Esophagus muscularis mucosa (tissue), 4 donors: ENCODE measurements around the gene ABCA3. TPM values are rescaled to one million over a fixed set of nuclear protein-coding genes. Genes with fewer than 3 reads are reported as not detected.

Experiments
- DNase-seq: peaks from one replicate; pipeline ENCODE4 v3.0.0-alpha.2; 2017; ENCODE audit errors: extremely low spot score
- H3K27ac ChIP-seq, 4 donors: fragments of 200-600 bp; sonication (generic); replicated peaks in 1 of 4; 1 replicate in 3 of 4; 2 replicates in 1 of 4; pipeline ENCODE4 v1.5.1; 2016 to 2019; ENCODE audit warnings: mild to moderate bottlenecking in 1 of 4
- H3K27me3 ChIP-seq, 4 donors: fragments of 200-600 bp; sonication (generic); one replicate each; pipeline versions ENCODE4 v1.5.1 to v1.6.0; 2016 to 2019
- H3K36me3 ChIP-seq, 4 donors: fragments of 200-600 bp; sonication (generic); one replicate each; pipeline ENCODE4 v1.5.1; 2016 to 2019
- H3K4me1 ChIP-seq, 4 donors: fragments of 200-600 bp; sonication (generic); one replicate each; pipeline ENCODE4 v1.5.1; 2016 to 2019
- H3K4me3 ChIP-seq, 4 donors: fragments of 200-600 bp; sonication (generic); 1 replicate in 2 of 4; 2 replicates in 2 of 4; pipeline ENCODE4 v1.5.1; 2016 to 2019; ENCODE audit warnings: mild to moderate bottlenecking in 4 of 4, moderate library complexity in 1 of 4
- H3K9me3 ChIP-seq, 4 donors: fragments of 200-600 bp; sonication (generic); 1 replicate in 3 of 4; 2 replicates in 1 of 4; pipeline ENCODE4 v1.5.1; 2016 to 2019
- CTCF ChIP-seq, 3 experiments: fragments of 200-600 bp in 2 of 3; fragments of 450-650 bp in 1 of 3; sonication (generic) in 2 of 3; IDR thresholded peaks; one replicate each; pipeline ENCODE4 v1.5.1; 2017 to 2019; ENCODE audit warnings: antibody characterized with exemption in 3 of 3, mild to moderate bottlenecking in 2 of 3, moderate library complexity in 1 of 3
- EP300 ChIP-seq: sonication (generic); formaldehyde crosslinking; IDR thresholded peaks from one replicate; pipeline ENCODE4 v1.6.1; 2017; ENCODE audit warnings: antibody characterized with exemption
- POLR2A ChIP-seq: fragments of 450-650 bp; IDR thresholded peaks from one replicate; pipeline ENCODE4 v1.6.1; 2017; ENCODE audit warnings: antibody characterized with exemption, moderate library complexity, mild to moderate bottlenecking, low read depth
- POLR2AphosphoS5 ChIP-seq, 2 donors: sonication (generic); formaldehyde crosslinking; IDR thresholded peaks; one replicate each; pipeline ENCODE4 v1.6.1; 2017; ENCODE audit warnings: antibody characterized with exemption in 2 of 2
- WGBS: methylation state at CpG from one replicate; pipeline ENCODE4 v1.1.5; 2018; 5-methylcytosine and 5-hydroxymethylcytosine counted together
- intact Hi-C: fragments of 100-400 bp; cut with DNase I; formaldehyde crosslinking; loops from one replicate; pipeline ENCODE4 v1.15.1; 2023
- total RNA-seq, 4 donors: library from RNA; depleted of rRNA; stranded (reverse); fragments of >200 nt; gene quantifications; one replicate each; pipeline versions ENCODE4 v1.1.0 to v1.2.1, GENCODE V29; 2016

The ABCA3 gene
- total RNA-seq, 4 donors from 2014 or later: 10.4 to 30.7 (median 18.1) TPM

- Histone ChIP-seq H3K4me1 (peaks cover 0 to 6% (median 0%) of the 10 kb centered on the region in 4 donors), H3K9me3 (no peaks in the 10 kb centered on the region), H3K4me3 (no peak overlapping the region), H3K36me3 (no peaks in the 10 kb centered on the region), H3K27ac (no peak overlapping the region), H3K27me3 (no peaks in the 10 kb centered on the region)
- intact Hi-C loops: no loop called here
- no peak for TF ChIP-seq CTCF (IDR thresholded peaks at IDR 0.05)
- no peak for DNase-seq
- WGBS: 87% methylated on average over 4 of the region's 4 CpGs
Measured at GRCh38 chr16:2373176-2373575, 32.6 kb upstream of the ABCA3 start.

GRCh38 chr16:2372684-2373083 is 32.2 kb upstream of the ABCA3 start:
- H3K27me3 ChIP-seq: no peaks in the 10 kb centered on the region
- H3K4me3 ChIP-seq: no peak overlapping the region
- no peaks in the 10 kb centered on the region for H3K36me3 ChIP-seq
- no peaks in the 10 kb centered on the region for H3K9me3 ChIP-seq
- H3K4me1 ChIP-seq: peaks cover 0 to 6% (median 0%) of the 10 kb centered on the region in 4 donors
- intact Hi-C loops: no loop called here
- TF ChIP-seq EP300 (no peak), CTCF (IDR thresholded peaks at IDR 0.05) (no peak), POLR2AphosphoS5 (IDR thresholded peaks at IDR 0.05) (no peak), POLR2A (no peak)
- no peak for DNase-seq
- 80% methylated on average over 4 of the region's 4 CpGs for WGBS
- H3K27ac ChIP-seq: no peak overlapping the region

- no peaks in the 10 kb centered on the region for H3K36me3 ChIP-seq
- TF ChIP-seq CTCF (IDR thresholded peaks at IDR 0.05) (no peak), POLR2AphosphoS5 (IDR thresholded peaks at IDR 0.05) (no peak), POLR2A (no peak), EP300 (no peak)
- 71% methylated on average over 2 of the region's 2 CpGs for WGBS
- H3K27me3 ChIP-seq: no peaks in the 10 kb centered on the region
- H3K4me1 ChIP-seq: peaks cover 0 to 6% (median 0%) of the 10 kb centered on the region in 4 donors
- no peak for DNase-seq
- no peak overlapping the region for H3K27ac ChIP-seq
- H3K9me3 ChIP-seq: no peaks in the 10 kb centered on the region
- intact Hi-C loops: no loop called here
- H3K4me3 ChIP-seq: no peak overlapping the region
Measured at GRCh38 chr16:2371421-2371820, 30.9 kb upstream of the ABCA3 start.

- no peak for DNase-seq
- no peaks in the 10 kb centered on the region for H3K27me3 ChIP-seq
- no peak overlapping the region for H3K4me3 ChIP-seq
- intact Hi-C loops: no loop called here
- no peaks in the 10 kb centered on the region for H3K36me3 ChIP-seq
- peaks cover 0 to 6% (median 0%) of the 10 kb centered on the region in 4 donors for H3K4me1 ChIP-seq
- H3K9me3 ChIP-seq: no peaks in the 10 kb centered on the region
- no peak for TF ChIP-seq POLR2A
- TF ChIP-seq EP300: no peak
- no peak for TF ChIP-seq POLR2AphosphoS5 (IDR thresholded peaks at IDR 0.05)
- TF ChIP-seq CTCF (IDR thresholded peaks at IDR 0.05): no peak
- H3K27ac ChIP-seq: no peak overlapping the region
Measured at GRCh38 chr16:2370721-2371120, 30.2 kb upstream of the ABCA3 start.

- Histone ChIP-seq H3K9me3 (no peaks in the 10 kb centered on the region), H3K27me3 (peaks cover 0 to 8% (median 0%) of the 10 kb centered on the region in 4 donors), H3K27ac (no peak overlapping the region), H3K4me1 (peaks cover 0 to 5% (median 0%) of the 10 kb centered on the region in 4 donors), H3K36me3 (no peaks in the 10 kb centered on the region), H3K4me3 (no peak overlapping the region)
- intact Hi-C loops: no loop called here
- 84% methylated on average over 13 of the region's 13 CpGs for WGBS
- no peak for DNase-seq
- TF ChIP-seq POLR2A (no peak), CTCF (IDR thresholded peaks at IDR 0.05) (no peak), EP300 (no peak), POLR2AphosphoS5 (IDR thresholded peaks at IDR 0.05) (no peak)
Measured at GRCh38 chr16:2366660-2367309, 26.3 kb upstream of the ABCA3 start.
